Ovary (tissue), 9 donors: ENCODE data around the gene BCL2L13. TPM values are rescaled to one million over a fixed set of nuclear protein-coding genes. Genes with fewer than 3 reads are reported as not detected.

Experiments used
- DNase-seq, 5 donors: peaks; one replicate each; pipeline ENCODE4 v3.0.0-alpha.2; 2019 to 2020
- H3K27ac ChIP-seq, 2 donors: fragments of 200-600 bp; one replicate each; pipeline versions ENCODE4 v1.5.1 to v1.8.0; 2019 to 2022
- H3K27me3 ChIP-seq: fragments of 200-600 bp; one replicate; pipeline ENCODE4 v1.8.0; 2022
- H3K36me3 ChIP-seq: fragments of 200-600 bp; sonication (generic); one replicate; pipeline ENCODE4 v1.5.1; 2019
- H3K4me1 ChIP-seq: one replicate; pipeline ENCODE4 v1.8.1; 2013; ENCODE audit warnings: mild to moderate bottlenecking, moderate library complexity; ENCODE audit not compliant: insufficient read depth
- H3K4me3 ChIP-seq: fragments of 200-600 bp; sonication (generic); one replicate; pipeline ENCODE4 v1.5.1; 2017
- H3K9me3 ChIP-seq, 2 donors: fragments of 200-600 bp in 1 of 2; sonication (generic) in 1 of 2; one replicate each; pipeline versions ENCODE4 v1.5.1 to v1.8.1; 2013 to 2019; ENCODE audit warnings: mild to moderate bottlenecking in 1 of 2, moderate library complexity in 1 of 2
- EP300 ChIP-seq: sonication (generic); formaldehyde crosslinking; IDR thresholded peaks from one replicate; pipeline ENCODE4 v1.6.1; 2017; ENCODE audit warnings: antibody characterized with exemption
- POLR2A ChIP-seq: fragments of 450-650 bp; IDR thresholded peaks from one replicate; pipeline ENCODE4 v1.6.1; 2017; ENCODE audit warnings: antibody characterized with exemption, mild to moderate bottlenecking, moderate library complexity
- WGBS, 3 donors: extraction: QIAGEN DNeasy Blood & Tissue Kit in 1 of 3; methylation state at CpG; one replicate each; pipeline versions ENCODE4 v1.1.5 to v1.1.7; 2013 to 2017; 5-methylcytosine and 5-hydroxymethylcytosine counted together
- intact Hi-C, 4 donors: fragments of 100-400 bp; cut with DNase I; formaldehyde crosslinking; loops; one replicate each; pipeline versions ENCODE4 v1.11.0 to v1.15.1; 2022 to 2023
- polyA plus RNA-seq, 2 donors: library from polyadenylated mRNA; stranded (reverse); fragments of 200-250 nt in 1 of 2; fragments of 350-450 nt in 1 of 2; fragmentation: Illumina TruSeq in 1 of 2; extraction: RNeasy Lipid Tissue Mini Kit (QIAGEN cat#74804) in 1 of 2; gene quantifications; one replicate each; pipeline ENCODE4 v1.2.3, GENCODE V29; 2013 to 2014
- total RNA-seq, 7 donors: library from RNA; depleted of rRNA in 2 of 7; stranded (reverse); fragments of >200 nt in 2 of 7; fragmentation: NEBNext Ultra II Directional in 3 of 7; extraction: Animal tissue kit (Norgen Biotek cat#: 25700) in 3 of 7; gene quantifications; one replicate each; pipeline versions ENCODE4 v1.1.0 to v1.2.4, GENCODE V29; 2016 to 2023
- TF ChIP-seq, protein P1 (sequence below), 3 donors: fragments of 450-650 bp in 2 of 3; fragments of 200-600 bp in 1 of 3; IDR thresholded peaks; one replicate each; pipeline versions ENCODE4 v1.5.1 to v1.8.0; 2016 to 2022; ENCODE audit warnings: antibody characterized with exemption in 3 of 3, mild to moderate bottlenecking in 1 of 3
- donor health status: DM: no; HTN: no; CAD: no; lungs with moderate emphysema.
- donor health status: DM: no; HTN: no; CAD: no.
- donor health status: Bipolar disorder and iron deficiency.
- donor health status: DM: yes; HTN: yes; CAD: no.
- donor health status: DM: no; HTN: no; CAD: no.
- donor health status: DM: yes; HTN: yes; CAD: no.

The BCL2L13 gene
- total and polyA plus RNA-seq, 9 donors: 19.9 to 39.5 (median 33.8) TPM

DNA sequence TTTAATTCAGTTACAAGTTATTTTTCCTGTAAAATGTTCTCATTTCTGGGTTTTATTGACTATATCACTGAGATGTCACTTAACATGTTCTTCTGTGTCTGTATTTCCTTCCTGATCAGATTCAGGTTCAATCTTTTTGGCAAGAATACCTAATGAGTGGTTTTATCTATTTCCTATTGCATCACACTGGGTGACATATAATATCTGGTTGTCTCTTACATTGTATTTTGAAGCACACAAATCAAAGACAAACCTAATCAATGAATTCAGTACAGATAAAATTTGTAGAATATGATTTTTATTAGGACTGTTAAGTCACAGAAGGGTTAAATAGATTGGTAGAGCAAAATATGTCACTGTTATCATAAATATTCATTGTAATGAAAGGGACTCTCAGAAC lies 60.4 kb downstream of the BCL2L13 start:
- TF ChIP-seq EP300: no peak
- no peak for TF ChIP-seq POLR2A
- TF ChIP-seq, protein P1, sequence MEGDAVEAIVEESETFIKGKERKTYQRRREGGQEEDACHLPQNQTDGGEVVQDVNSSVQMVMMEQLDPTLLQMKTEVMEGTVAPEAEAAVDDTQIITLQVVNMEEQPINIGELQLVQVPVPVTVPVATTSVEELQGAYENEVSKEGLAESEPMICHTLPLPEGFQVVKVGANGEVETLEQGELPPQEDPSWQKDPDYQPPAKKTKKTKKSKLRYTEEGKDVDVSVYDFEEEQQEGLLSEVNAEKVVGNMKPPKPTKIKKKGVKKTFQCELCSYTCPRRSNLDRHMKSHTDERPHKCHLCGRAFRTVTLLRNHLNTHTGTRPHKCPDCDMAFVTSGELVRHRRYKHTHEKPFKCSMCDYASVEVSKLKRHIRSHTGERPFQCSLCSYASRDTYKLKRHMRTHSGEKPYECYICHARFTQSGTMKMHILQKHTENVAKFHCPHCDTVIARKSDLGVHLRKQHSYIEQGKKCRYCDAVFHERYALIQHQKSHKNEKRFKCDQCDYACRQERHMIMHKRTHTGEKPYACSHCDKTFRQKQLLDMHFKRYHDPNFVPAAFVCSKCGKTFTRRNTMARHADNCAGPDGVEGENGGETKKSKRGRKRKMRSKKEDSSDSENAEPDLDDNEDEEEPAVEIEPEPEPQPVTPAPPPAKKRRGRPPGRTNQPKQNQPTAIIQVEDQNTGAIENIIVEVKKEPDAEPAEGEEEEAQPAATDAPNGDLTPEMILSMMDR (IDR thresholded peaks at IDR 0.05): no peak
- intact Hi-C loops: no loop called here
- H3K9me3 ChIP-seq: no peaks in the 10 kb centered on the region
- no peaks in the 10 kb centered on the region for H3K27me3 ChIP-seq
- H3K36me3 ChIP-seq: no peaks in the 10 kb centered on the region
- no peak overlapping the region for H3K27ac ChIP-seq
- DNase-seq: no peak
- no peaks in the 10 kb centered on the region for H3K4me1 ChIP-seq
- H3K4me3 ChIP-seq: no peak overlapping the region

DNA sequence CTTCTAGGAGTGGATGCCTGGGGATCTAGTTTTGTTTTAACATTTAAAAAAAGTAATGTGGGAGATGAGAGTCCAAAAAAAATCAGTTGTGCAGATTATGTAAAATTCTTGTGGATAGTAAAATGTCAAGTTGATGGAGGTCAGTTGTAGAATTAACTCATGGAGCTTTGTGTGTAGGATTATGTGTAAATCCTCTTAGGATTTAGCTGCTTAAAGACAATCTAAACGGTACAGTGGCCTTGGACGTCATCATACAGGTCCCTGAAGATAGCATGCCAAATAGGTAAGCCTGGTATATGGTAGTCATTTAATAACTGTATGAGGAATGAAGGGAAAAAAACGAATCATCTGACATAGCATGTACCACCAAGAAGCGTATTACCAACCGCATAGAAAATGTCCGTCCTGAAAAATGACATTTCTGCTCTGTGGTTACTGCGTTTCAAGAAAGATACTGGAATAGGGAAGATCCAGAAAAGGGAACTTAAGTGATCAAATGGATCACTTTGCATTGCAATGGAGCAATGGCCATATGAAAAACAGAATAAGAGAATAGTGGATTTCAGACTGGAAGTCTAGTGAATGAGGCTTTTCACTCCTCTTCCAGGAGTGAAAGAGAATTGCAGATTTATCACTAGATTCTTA lies 61.3 kb downstream of the BCL2L13 start:
- Histone ChIP-seq H3K4me3 (no peak overlapping the region), H3K9me3 (no peaks in the 10 kb centered on the region), H3K4me1 (no peaks in the 10 kb centered on the region), H3K36me3 (no peaks in the 10 kb centered on the region), H3K27ac (no peak overlapping the region), H3K27me3 (no peaks in the 10 kb centered on the region)
- TF ChIP-seq POLR2A (no peak), EP300 (no peak)
- TF ChIP-seq, protein P1 (IDR thresholded peaks at IDR 0.05): no peak
- intact Hi-C loops: no loop called here
- WGBS, 3 donors: 84 to 85% (median 85%) methylated on average over 7 of the region's 7 CpGs
- DNase-seq: no peak

DNA sequence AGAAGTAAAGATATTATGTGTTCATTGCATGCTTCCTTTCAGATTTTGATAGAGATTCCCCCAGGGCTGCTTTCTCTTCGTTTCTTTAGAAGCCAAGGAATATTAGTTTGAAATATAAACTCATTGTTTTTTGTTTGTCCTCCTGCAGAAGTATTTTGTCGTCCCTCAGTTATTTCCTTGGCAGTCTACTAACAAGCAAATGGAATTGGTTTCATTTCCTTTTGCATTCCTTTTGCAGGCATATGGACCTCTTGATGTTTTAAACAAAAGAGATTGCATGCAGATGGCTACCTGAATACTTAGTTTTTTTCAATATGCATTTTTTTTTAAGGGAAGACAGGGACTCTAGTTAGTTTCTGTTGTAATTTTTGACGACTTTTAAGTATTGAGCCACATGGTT lies 62.2 kb downstream of the BCL2L13 start:
- H3K4me1 ChIP-seq: no peaks in the 10 kb centered on the region
- 10 to 14% (median 14%) methylated on average over 3 of the region's 3 CpGs for WGBS, 3 donors
- no peaks in the 10 kb centered on the region for H3K9me3 ChIP-seq
- TF ChIP-seq EP300 (no peak), POLR2A (no peak)
- TF ChIP-seq, protein P1 (IDR thresholded peaks at IDR 0.05): no peak
- no peak overlapping the region for H3K4me3 ChIP-seq
- no peaks in the 10 kb centered on the region for H3K36me3 ChIP-seq
- DNase-seq: no peak
- no peaks in the 10 kb centered on the region for H3K27me3 ChIP-seq
- H3K27ac ChIP-seq: no peak overlapping the region
- intact Hi-C loops: no loop called here

DNA sequence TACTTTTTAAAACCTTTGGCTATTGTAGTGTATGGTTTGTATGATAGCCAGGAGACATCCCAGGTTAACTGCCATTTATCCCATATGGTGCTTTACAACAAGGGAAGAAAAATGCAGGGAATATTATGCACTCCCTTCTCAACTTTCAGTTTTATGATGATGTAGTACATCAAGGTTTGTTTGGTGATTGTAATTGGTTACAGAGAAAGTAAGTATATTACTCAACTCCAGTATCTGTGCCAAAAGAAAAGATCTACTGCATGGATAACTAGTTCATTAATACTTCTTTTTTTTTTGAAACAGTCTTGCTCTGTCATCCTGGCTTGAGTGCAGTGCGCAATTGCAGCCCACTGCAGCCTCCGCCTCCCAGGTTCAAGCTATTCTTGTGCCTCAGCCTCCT lies 65.3 kb downstream of the BCL2L13 start:
- Histone ChIP-seq H3K27ac (no peak overlapping the region), H3K4me3 (no peak overlapping the region), H3K9me3 (no peaks in the 10 kb centered on the region), H3K27me3 (no peaks in the 10 kb centered on the region), H3K4me1 (peaks cover 1% of the 10 kb centered on the region), H3K36me3 (no peaks in the 10 kb centered on the region)
- 96 to 99% (median 98%) methylated on average over 2 of the region's 2 CpGs for WGBS, 3 donors
- intact Hi-C loops: no loop called here
- TF ChIP-seq POLR2A (no peak), EP300 (no peak)
- TF ChIP-seq, protein P1 (IDR thresholded peaks at IDR 0.05): no peak
- no peak for DNase-seq
